ENCODE measurements around the gene UHRF1. TPM values are rescaled to one million over a fixed set of nuclear protein-coding genes. Genes with fewer than 3 reads are reported as not detected.

UHRF1 gene
- total and polyA plus RNA-seq, 2 of the 13 experiments (the other 11 are each of a cell fraction or from before 2014, with no cell fraction given) = 6.8 to 78.4 TPM

- TF ChIP-seq PBX3 (CRISPR knock-in tag; IDR thresholded peaks at IDR 0.05; ENCODE audit: borderline replicate concordance) = peak; percentile 99; the same call in 1 of the 2 replicates
- TF ChIP-seq TBX3 (IDR thresholded peaks at IDR 0.05; ENCODE audit: borderline replicate concordance) = peak; percentile 78; the same call in 1 of the 2 replicates
- no peak for TF ChIP-seq MBNL3 (CRISPR knock-in tag; conservative IDR thresholded peaks at IDR 0.05)
- no peak for TF ChIP-seq SAFB2 (CRISPR knock-in tag; IDR thresholded peaks at IDR 0.05; ENCODE audit: borderline replicate concordance, low read depth)
- peak; percentile 96 for TF ChIP-seq ZMYM3 (CRISPR knock-in tag; IDR thresholded peaks at IDR 0.05)
- TF ChIP-seq NFYB (CRISPR knock-in tag; IDR thresholded peaks at IDR 0.05) = peak; percentile 99
- TF ChIP-seq RFX1 (IDR thresholded peaks at IDR 0.05) = no peak; the same call in 1 of the 2 replicates
- no peak for TF ChIP-seq ZBTB46 (CRISPR knock-in tag; IDR thresholded peaks at IDR 0.05; ENCODE audit: borderline replicate concordance)
- TF ChIP-seq TGIF2 (CRISPR knock-in tag; IDR thresholded peaks at IDR 0.05) = no peak; the same call in 1 of the 2 replicates
- no peak for TF ChIP-seq ZNF10 (CRISPR knock-in tag; IDR thresholded peaks at IDR 0.05; ENCODE audit: borderline replicate concordance, low read depth)
- no peak for TF ChIP-seq BCLAF1 (IDR thresholded peaks at IDR 0.05)
- no peak for TF ChIP-seq MED13 (CRISPR knock-in tag; IDR thresholded peaks at IDR 0.05)
- no peak for TF ChIP-seq ZNF180 (CRISPR knock-in tag; IDR thresholded peaks at IDR 0.05; ENCODE audit: borderline replicate concordance, low read depth)
- no peak for TF ChIP-seq HOXA5 (CRISPR knock-in tag; IDR thresholded peaks at IDR 0.05)
- TF ChIP-seq PHF8 (CRISPR knock-in tag; IDR thresholded peaks at IDR 0.05) = peak; percentile 40
- TF ChIP-seq ZNF713 (CRISPR knock-in tag; IDR thresholded peaks at IDR 0.05) = no peak
- peak; percentile 76; the same call in 1 of the 2 replicates for TF ChIP-seq CHCHD3 (CRISPR knock-in tag; IDR thresholded peaks at IDR 0.05)
- TF ChIP-seq ZNF597 (CRISPR knock-in tag; IDR thresholded peaks at IDR 0.05) = no peak
- peak; percentile 15; the same call in 1 of the 2 replicates for TF ChIP-seq ZNF350 (CRISPR knock-in tag; IDR thresholded peaks at IDR 0.05; ENCODE audit: borderline replicate concordance, low read depth)
- TF ChIP-seq ZNF644 (CRISPR knock-in tag; IDR thresholded peaks at IDR 0.05; ENCODE audit: low read depth) = no peak
- peak; percentile 57; the same call in 1 of the 2 replicates for TF ChIP-seq MEF2D (CRISPR knock-in tag; IDR thresholded peaks at IDR 0.05)
- no peak for TF ChIP-seq ZNF367 (CRISPR knock-in tag; IDR thresholded peaks at IDR 0.05; ENCODE audit: borderline replicate concordance)
- no peak for TF ChIP-seq ZNF256 (CRISPR knock-in tag; conservative IDR thresholded peaks at IDR 0.05)
- TF ChIP-seq ZNF558 (CRISPR knock-in tag; IDR thresholded peaks at IDR 0.05; ENCODE audit: borderline replicate concordance) = no peak
Measured at GRCh38 chr19:4968462-4969291, 59.4 kb downstream of the UHRF1 start, which contains the start of gene KDM4B (continued).
